NCI-H128 (cell line): ENCODE results near the gene COL25A1.

Source experiments
- DNase-seq: peaks from one replicate; lab custom pipeline; 2025; ENCODE audit not compliant: unreplicated experiment; lab: John Stamatoyannopoulos, UW

COL25A1 gene

DNA sequence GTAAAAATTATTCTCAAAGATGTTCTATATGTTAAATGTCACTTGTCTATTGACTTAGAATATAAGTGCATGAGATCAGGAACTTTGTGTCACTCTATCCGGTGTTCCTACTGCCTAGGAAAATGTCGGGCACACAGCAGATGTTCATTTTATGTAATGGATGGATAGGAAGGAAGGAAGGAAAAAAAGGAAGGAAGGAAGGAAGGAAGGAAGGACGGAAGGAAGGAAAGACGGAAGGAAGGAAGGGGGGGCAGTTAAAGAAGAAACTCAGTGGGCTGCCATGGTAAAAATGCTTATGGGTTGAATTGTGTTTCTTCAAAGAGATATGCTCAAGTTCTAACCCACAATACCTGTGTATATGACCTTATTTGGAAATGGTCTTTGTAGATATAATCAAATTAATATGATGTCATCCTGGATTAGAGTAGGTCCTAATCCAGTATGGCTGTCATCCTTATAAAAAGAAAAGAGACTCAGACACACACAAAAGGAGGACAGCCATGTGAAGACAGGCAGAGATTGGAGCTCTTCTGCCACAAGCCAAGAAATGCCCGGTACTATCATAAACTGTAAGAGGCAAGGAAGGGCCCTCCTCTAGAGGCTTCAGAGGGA, 86.3 kb downstream of the COL25A1 start:
- DNase-seq, result no peak

DNA sequence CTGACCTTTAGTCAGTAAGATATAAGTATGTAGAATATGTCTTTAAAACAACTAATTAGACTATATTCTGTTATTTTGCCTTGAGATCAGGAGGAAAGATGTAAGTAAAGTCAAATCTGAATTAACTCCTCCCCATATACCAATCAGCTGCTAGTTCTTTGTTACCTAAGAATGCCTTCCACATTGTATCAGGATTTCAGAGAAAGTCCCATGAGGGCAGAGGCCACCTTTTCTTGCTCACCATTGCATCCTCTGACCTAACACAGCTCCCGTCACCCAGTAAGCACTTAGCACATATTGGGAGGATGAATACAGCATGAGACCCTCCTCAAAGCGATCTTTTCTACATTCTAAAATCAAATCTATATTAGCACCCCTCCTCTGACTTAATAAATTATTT, 87.0 kb downstream of the COL25A1 start:
- DNase-seq, result no peak

DNA sequence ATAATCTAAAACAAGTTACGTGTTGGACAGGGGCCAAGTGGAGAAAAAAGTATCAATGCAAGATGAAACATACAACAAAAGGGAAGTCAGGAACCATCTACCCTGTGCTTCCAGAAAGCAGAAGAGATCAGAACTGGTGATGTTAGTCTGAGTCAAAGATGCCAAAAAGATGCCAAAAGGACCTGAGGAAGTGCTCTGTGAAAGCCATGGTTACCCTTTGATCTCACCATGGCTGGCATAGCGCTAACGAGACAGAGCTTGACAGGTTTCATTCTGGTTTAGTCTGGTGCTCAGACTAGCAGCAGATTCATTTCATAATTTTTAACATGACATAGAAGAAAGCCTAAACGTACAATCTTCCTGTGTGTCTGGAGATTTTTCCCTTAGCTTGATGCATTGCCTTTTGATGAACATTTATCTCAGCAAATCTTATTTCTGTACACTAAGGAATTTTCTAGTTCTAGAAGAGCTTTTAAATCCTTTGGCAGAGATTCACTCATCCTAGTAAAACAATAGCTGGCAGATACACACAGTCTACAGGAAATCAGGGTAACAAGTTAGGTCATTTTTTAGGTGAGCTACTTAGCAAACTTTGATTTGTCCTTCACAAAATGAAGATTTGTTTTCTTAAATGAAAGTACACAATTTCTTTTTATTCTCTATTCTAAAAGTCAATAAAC, 87.7 kb downstream of the COL25A1 start:
- no peak for DNase-seq

DNA sequence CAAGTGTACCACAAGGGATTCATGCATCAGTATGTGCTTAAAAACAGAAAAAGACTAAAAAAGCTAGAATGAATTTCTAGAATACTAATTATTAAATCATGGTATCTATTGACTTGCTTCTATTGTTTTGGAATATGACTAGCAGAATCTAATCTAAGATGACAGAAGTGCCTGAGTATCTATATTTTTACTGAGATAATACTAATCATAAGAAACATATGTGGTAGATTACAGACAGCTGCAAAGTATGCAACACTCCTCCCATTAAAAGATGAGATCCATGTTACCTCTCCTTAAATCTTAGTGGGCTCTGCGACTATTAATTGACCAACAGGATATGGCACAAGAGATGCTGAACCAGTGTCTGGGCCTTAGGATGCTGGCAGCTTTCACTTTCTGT, 89.4 kb downstream of the COL25A1 start:
- DNase-seq, result no peak

- DNase-seq, result no peak
These were observed 90.8 kb downstream of the COL25A1 start for GRCh38 chr4:109211671-109212070.

DNA sequence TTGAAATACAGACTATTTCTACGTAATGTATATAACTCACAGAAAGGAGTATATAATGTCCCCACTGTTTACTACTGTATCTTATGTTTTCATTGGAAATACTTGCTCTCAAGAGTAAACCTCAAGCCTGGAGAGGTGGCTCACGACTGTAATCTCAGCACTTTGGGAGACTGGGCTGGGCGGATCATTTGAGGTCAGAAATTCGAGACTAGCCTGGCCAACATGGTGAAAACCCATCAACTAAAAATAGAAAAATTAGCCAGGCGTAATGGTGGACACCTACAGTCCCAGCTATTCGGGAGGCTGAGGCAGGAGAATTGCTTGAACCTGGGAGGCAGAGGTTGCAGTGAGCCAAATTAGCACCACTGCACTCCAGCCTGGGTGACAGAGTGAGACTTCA, 92.8 kb downstream of the COL25A1 start:
- DNase-seq, result no peak

- no peak for DNase-seq
These were observed 94.6 kb downstream of the COL25A1 start for GRCh38 chr4:109207898-109208297.

GRCh38 chr4:109207061-109207460, 95.4 kb downstream of the COL25A1 start:
- DNase-seq, result no peak

DNA sequence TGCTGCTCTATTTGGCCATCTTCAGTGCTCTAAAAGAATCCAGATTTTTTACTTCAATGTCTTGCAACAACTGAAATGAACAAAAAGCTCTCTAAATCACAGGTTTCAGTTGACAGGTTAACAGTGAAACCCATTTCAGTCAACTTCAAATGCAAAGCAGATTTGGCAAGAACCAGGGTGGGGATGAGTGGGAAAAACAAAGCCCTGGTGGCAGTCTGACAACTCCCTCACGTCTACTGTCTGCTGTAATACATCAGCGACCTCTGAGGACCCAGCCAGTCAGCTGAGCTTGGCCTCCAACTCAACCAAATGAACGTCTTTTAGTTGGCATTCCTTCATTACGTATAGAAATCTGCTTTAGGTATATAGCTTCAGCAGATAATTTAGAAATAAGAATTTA, 95.8 kb downstream of the COL25A1 start:
- DNase-seq, result no peak

- DNase-seq, result no peak
These were observed 97.3 kb downstream of the COL25A1 start for GRCh38 chr4:109205186-109205585.

GRCh38 chr4:109199585-109199984, 102.9 kb downstream of the COL25A1 start:
- DNase-seq, result no peak

DNA sequence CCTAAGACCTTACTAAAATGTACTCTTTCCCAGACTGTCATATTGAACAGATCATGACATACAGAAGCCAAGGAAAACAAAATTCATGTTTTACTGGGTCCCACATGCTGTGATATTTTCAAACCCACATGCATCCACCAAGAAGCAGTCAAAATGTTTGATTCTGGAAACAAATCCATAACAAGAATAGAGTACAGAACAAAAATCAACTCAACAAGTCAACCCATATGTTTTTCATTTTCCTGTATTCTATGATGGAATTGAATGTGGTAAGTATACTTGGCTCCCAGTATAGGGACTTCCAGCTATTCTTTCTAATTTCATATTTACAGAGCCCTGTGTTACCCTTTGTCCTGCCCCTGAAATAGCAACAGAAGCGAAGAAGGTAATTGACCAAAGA, 106.8 kb downstream of the COL25A1 start:
- DNase-seq, result no peak

DNA sequence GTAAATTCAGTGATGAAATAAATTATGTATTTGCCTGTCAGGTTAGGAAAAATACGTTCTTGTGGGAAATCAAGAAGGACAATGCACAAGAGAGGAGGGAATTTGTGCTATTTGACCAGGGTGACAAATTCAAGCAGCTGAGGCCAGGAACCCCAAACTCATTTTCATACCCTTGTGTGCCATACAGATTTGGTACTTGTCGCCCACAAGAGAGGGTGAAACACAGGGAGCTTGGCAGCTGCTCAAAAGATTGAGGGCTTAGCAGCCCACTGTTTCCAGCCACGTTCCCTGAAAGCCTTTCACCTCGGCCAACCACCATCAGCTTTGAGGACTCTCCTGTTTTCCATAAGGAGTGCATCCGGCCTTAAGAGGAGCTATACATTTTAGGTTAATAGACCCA, 111.2 kb downstream of the COL25A1 start:
- DNase-seq, result no peak

DNA sequence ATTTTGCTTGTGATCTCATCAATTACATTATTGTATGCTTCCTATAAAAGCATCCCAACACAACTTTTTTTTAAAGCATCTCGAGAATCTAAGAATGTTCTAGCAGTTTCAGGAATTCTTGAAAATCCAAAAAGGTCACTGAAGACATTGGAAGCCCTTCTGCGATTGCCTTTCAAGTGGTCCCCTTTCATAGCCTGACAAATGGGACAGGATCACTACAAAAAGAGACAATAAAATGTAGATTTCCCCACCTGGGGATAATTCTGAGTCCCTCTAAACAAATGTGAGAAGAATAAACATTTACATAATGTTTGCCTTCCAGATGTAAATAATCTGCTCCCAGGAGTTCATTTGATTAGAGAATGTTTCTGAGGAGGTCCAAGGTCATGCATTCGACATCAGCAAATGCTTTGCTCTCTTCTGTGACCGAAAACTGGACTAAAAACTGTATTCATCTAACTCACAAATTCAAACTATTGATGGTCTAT, 116.0 kb downstream of the COL25A1 start:
- no peak for DNase-seq

DNA sequence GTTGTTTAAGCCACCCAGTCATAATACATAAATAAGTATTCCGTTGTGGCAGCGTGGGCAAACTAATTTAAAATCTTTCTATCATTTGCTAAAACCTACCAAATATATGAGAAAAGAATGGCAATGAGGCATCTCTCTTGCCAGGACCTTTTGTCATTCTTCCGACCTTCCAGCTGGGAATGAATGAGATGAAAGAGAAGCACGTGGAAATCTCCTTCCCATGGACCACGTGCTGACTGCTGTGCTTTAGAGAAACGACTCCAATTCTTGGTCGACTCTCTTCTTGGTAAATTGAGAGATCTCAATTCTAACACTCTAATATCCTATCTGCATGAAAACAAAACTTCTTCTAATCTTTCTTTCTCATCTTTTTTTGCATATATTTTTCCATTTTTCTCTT, 116.5 kb downstream of the COL25A1 start:
- DNase-seq, result no peak

DNA sequence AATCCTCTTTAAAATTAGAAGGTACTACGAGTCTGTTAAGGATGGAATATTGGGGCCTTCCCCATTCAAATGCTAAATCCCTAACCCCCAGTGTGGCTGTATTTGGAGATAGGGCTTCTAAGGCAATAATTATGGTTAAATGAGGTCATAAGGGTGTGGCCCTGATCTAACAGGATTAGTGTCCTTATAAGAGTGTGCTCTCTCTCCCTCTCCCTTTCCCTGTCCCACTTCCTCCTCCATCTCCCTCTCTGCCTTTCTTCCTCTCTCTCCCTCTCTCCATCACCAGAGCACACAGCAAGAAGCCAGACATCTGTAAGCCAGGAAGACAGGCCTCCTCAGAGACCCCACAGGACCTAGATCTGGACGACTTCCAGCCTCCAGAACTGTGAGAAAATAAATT, 116.9 kb downstream of the COL25A1 start:
- no peak for DNase-seq

- DNase-seq, result no peak
These were observed 117.9 kb downstream of the COL25A1 start for GRCh38 chr4:109184491-109184961.

- DNase-seq, result no peak
These were observed 118.4 kb downstream of the COL25A1 start for GRCh38 chr4:109183931-109184490.

- DNase-seq, result no peak
These were observed 119.8 kb downstream of the COL25A1 start for GRCh38 chr4:109182696-109183095.

- no peak for DNase-seq
These were observed 123.4 kb downstream of the COL25A1 start for GRCh38 chr4:109179061-109179460.

GRCh38 chr4:109177096-109177810, 125.2 kb downstream of the COL25A1 start:
- DNase-seq, result no peak
